Islet of Langerhans (tissue), 1 donor: ENCODE data around the gene KLHL30.

Experiments used
- FAIRE-seq: peaks from one replicate; lab custom pipeline; 2011; peaks lifted over from hg19 to GRCh38; lab: Jason Lieb, UNC

The KLHL30 gene

GRCh38 chr2:238132463-238133450, 5.7 kb upstream of the KLHL30 start:
- no peak for FAIRE-seq

- FAIRE-seq, result no peak
Measured at GRCh38 chr2:238133499-238134392, 4.7 kb upstream of the KLHL30 start.

- no peak for FAIRE-seq
Measured at GRCh38 chr2:238134393-238134785, 4.1 kb upstream of the KLHL30 start.

- FAIRE-seq, result no peak
Measured at GRCh38 chr2:238135601-238136150, 2.8 kb upstream of the KLHL30 start.

GRCh38 chr2:238136820-238137537, 1.5 kb upstream of the KLHL30 start:
- no peak for FAIRE-seq

GRCh38 chr2:238137885-238138284, 583 bp upstream of the KLHL30 start:
- no peak for FAIRE-seq

GRCh38 chr2:238139196-238140039, 950 bp downstream of the KLHL30 start:
- no peak for FAIRE-seq

GRCh38 chr2:238140040-238140439, 1.6 kb downstream of the KLHL30 start:
- no peak for FAIRE-seq

- FAIRE-seq, result no peak
Measured at GRCh38 chr2:238140721-238141540, 2.5 kb downstream of the KLHL30 start.

- FAIRE-seq, result no peak
Measured at GRCh38 chr2:238141541-238142318, 3.3 kb downstream of the KLHL30 start.

- FAIRE-seq, result no peak
Measured at GRCh38 chr2:238142382-238143205, 4.1 kb downstream of the KLHL30 start.

GRCh38 chr2:238143239-238143951, 4.9 kb downstream of the KLHL30 start:
- FAIRE-seq, result no peak

- FAIRE-seq, result no peak
Measured at GRCh38 chr2:238144262-238144661, 5.8 kb downstream of the KLHL30 start.

- no peak for FAIRE-seq
Measured at GRCh38 chr2:238145046-238145445, 6.6 kb downstream of the KLHL30 start.

- no peak for FAIRE-seq
Measured at GRCh38 chr2:238145851-238146250, 7.4 kb downstream of the KLHL30 start.

GRCh38 chr2:238146884-238147544, 8.5 kb downstream of the KLHL30 start:
- no peak for FAIRE-seq

GRCh38 chr2:238148981-238149380, 10.5 kb downstream of the KLHL30 start:
- FAIRE-seq, result no peak
